ENCODE data around the gene OR51G1. TPM values are rescaled to one million over a fixed set of nuclear protein-coding genes. Genes with fewer than 3 reads are reported as not detected.

Gene OR51G1
- total RNA-seq, 4 donors from 2014 or later, result not detected

- Histone ChIP-seq H3K36me3 (no peaks in the 10 kb centered on the region), H3K4me1 (no peaks in the 10 kb centered on the region), H3K27me3 (no peaks in the 10 kb centered on the region), H3K4me3 (no peak overlapping the region), H3K9me3 (no peaks in the 10 kb centered on the region), H3K27ac (no peak overlapping the region)
- no peak for TF ChIP-seq POLR2A (IDR thresholded peaks at IDR 0.05)
- no peak for TF ChIP-seq CTCF (IDR thresholded peaks at IDR 0.05)
- DNase-seq, result no peak
Measured at GRCh38 chr11:4886186-4886585, 38.0 kb downstream of the OR51G1 start.

DNA sequence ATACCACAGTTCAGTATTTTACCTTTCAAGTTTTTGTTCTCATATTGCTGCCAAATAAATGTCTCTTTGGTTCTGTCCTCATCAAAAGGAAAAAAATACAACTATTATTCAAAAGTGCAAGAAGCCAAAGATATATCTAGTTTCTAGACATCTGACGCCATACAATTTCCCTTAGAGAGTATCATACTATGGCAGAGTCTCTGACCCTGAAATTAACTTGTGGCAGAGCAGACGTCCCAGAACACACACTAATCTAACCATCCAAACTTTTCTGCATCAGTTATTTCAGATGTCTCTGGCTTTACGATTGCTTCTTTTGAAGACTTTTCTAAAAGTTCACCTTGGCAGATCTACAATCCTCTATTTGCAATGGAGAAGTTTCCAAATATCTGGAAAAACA lies 39.8 kb downstream of the OR51G1 start:
- Histone ChIP-seq H3K4me3 (no peak overlapping the region), H3K27ac (no peak overlapping the region), H3K27me3 (no peaks in the 10 kb centered on the region), H3K4me1 (no peaks in the 10 kb centered on the region), H3K9me3 (no peaks in the 10 kb centered on the region), H3K36me3 (no peaks in the 10 kb centered on the region)
- TF ChIP-seq CTCF (IDR thresholded peaks at IDR 0.05) (no peak), POLR2A (IDR thresholded peaks at IDR 0.05) (no peak)
- DNase-seq, result no peak

DNA sequence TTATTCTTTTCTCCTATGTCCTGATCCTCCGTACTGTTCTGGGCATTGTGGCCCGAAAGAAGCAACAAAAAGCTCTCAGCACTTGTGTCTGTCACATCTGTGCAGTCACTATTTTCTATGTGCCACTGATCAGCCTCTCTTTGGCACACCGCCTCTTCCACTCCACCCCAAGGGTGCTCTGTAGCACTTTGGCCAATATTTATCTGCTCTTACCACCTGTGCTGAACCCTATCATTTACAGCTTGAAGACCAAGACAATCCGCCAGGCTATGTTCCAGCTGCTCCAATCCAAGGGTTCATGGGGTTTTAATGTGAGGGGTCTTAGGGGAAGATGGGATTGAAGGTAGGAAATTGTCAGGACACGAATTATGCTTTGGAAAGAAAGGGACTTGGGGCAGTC lies 41.6 kb downstream of the OR51G1 start:
- Histone ChIP-seq H3K27me3 (no peaks in the 10 kb centered on the region), H3K27ac (no peak overlapping the region), H3K9me3 (no peaks in the 10 kb centered on the region), H3K4me1 (no peaks in the 10 kb centered on the region), H3K36me3 (no peaks in the 10 kb centered on the region), H3K4me3 (no peak overlapping the region)
- TF ChIP-seq CTCF (IDR thresholded peaks at IDR 0.05) (no peak), POLR2A (IDR thresholded peaks at IDR 0.05) (no peak)
- DNase-seq, result no peak

DNA sequence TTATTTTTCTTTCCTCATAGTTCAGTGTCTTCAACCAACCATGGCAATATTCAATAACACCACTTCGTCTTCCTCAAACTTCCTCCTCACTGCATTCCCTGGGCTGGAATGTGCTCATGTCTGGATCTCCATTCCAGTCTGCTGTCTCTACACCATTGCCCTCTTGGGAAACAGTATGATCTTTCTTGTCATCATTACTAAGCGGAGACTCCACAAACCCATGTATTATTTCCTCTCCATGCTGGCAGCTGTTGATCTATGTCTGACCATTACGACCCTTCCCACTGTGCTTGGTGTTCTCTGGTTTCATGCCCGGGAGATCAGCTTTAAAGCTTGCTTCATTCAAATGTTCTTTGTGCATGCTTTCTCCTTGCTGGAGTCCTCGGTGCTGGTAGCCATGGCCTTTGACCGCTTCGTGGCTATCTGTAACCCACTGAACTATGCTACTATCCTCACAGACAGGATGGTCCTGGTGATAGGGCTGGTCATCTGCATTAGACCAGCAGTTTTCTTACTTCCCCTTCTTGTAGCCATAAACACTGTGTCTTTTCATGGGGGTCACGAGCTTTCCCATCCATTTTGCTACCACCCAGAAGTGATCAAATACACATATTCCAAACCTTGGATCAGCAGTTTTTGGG lies 42.2 kb downstream of the OR51G1 start, which contains the start of gene OR51T1:
TSS of gene OR51T1 (plus strand) at position 41 of the 641 bp plus-strand sequence. CDS start at position 41, 0 bp downstream.
- Histone ChIP-seq H3K27me3 (no peaks in the 10 kb centered on the region), H3K9me3 (no peaks in the 10 kb centered on the region), H3K4me3 (no peak within 1 kb of the TSS), H3K4me1 (no peaks in the 10 kb centered on the region), H3K27ac (no peak within 1 kb of the TSS), H3K36me3 (no peaks in the 10 kb centered on the region)
- no peak for TF ChIP-seq CTCF (IDR thresholded peaks at IDR 0.05)
- TF ChIP-seq POLR2A (IDR thresholded peaks at IDR 0.05), result no peak
- DNase-seq, result no peak

DNA sequence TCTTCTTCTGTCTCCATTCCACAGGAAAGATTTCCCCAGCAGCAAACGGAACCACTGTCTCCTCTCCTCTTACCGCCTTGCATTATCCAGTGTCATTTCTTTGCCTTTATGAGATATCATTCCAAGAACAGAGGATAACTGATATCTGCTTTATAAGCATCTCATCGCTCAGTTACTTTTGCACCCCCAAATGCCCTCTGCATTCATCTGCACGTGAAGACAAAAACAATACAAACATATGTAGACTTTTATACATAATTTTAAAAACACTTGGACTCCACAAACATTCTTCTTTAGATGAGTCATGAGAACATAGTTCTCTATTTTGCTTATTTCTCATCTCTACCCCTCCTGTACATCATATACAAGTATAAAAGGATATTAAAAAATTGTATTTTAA lies 43.0 kb downstream of the OR51G1 start:
- H3K9me3 ChIP-seq, result no peaks in the 10 kb centered on the region

More for the DNA sequence above, 43.0 kb downstream of the OR51G1 start:
- Histone ChIP-seq H3K4me3 (no peak overlapping the region), H3K36me3 (no peaks in the 10 kb centered on the region), H3K4me1 (no peaks in the 10 kb centered on the region), H3K27ac (no peak overlapping the region), H3K27me3 (no peaks in the 10 kb centered on the region)
- no peak for DNase-seq
- TF ChIP-seq CTCF (IDR thresholded peaks at IDR 0.05) (no peak), POLR2A (IDR thresholded peaks at IDR 0.05) (no peak)

Other genes starting within 250 kb of the OR51G1 start
- gene OR51E2, start 226.5 kb downstream of the OR51G1 start, total RNA-seq, result under 1 TPM in 2 of 4 donors, not detected in 2; 0.67 to 0.85 TPM
- gene MMP26, start 219.6 kb downstream of the OR51G1 start, total RNA-seq, result not detected
- gene OR51F1, start 154.4 kb downstream of the OR51G1 start, total RNA-seq, result not detected
- gene OR52R1, start 120.0 kb downstream of the OR51G1 start, total RNA-seq, result not detected
- not detected for gene OR51F2, start 103.0 kb downstream of the OR51G1 start, total RNA-seq
- not detected for gene OR51S1, start 75.1 kb downstream of the OR51G1 start, total RNA-seq
- gene OR51T1, start 42.4 kb downstream of the OR51G1 start, total RNA-seq, result not detected
- gene OR51A7, start 20.6 kb downstream of the OR51G1 start, total RNA-seq, result not detected
- gene OR51G2, start 5.0 kb downstream of the OR51G1 start, total RNA-seq, result not detected
- not detected for gene OR51A4, start 23.3 kb upstream of the OR51G1 start, total RNA-seq
- gene OR51A2, start 31.4 kb upstream of the OR51G1 start, total RNA-seq, result not detected
- gene OR51L1, start 70.5 kb upstream of the OR51G1 start, total RNA-seq, result not detected
- gene OR52J3, start 122.2 kb upstream of the OR51G1 start, total RNA-seq, result not detected
- not detected for gene OR52E2, start 135.3 kb upstream of the OR51G1 start, total RNA-seq
- not detected for gene OR52E1, start 145.2 kb upstream of the OR51G1 start, total RNA-seq
- gene OR52A5, start 214.0 kb upstream of the OR51G1 start, total RNA-seq, result not detected
- gene OR52A1, start 230.4 kb upstream of the OR51G1 start, total RNA-seq, result not detected